ENCODE measurements around the gene PDXP. TPM values are rescaled to one million over a fixed set of nuclear protein-coding genes. Genes with fewer than 3 reads are reported as not detected.

PDXP gene
- total and polyA plus RNA-seq, 10 donors, result 9.3 to 26.6 (median 12.6) TPM

DNA sequence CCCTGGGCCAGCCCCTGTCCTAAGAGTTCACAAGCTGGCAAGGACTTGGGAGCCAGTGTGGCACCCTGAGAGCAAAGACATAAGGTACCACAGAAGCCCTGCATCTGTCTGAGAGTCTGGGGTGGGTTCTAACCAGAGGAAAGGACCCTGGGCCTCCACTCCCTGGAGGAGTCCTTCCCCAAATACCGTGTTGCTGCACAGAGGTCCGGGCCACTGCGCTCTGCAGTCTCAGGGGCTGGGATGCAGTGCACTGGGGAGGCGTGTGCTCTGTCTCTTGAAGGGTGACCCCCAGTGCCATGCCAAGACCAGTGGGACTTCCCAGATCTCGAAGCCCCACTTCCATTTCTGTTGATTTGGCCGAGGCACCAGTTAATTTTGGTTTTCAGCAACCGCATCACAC lies 23.4 kb upstream of the PDXP start:
- DNase-seq, result peak; percentile 73
- TF ChIP-seq, protein P1, sequence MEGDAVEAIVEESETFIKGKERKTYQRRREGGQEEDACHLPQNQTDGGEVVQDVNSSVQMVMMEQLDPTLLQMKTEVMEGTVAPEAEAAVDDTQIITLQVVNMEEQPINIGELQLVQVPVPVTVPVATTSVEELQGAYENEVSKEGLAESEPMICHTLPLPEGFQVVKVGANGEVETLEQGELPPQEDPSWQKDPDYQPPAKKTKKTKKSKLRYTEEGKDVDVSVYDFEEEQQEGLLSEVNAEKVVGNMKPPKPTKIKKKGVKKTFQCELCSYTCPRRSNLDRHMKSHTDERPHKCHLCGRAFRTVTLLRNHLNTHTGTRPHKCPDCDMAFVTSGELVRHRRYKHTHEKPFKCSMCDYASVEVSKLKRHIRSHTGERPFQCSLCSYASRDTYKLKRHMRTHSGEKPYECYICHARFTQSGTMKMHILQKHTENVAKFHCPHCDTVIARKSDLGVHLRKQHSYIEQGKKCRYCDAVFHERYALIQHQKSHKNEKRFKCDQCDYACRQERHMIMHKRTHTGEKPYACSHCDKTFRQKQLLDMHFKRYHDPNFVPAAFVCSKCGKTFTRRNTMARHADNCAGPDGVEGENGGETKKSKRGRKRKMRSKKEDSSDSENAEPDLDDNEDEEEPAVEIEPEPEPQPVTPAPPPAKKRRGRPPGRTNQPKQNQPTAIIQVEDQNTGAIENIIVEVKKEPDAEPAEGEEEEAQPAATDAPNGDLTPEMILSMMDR (IDR thresholded peaks at IDR 0.05 in 8 of 11, conservative IDR thresholded peaks at IDR 0.05 in 3 of 11), result no peak
- TF ChIP-seq POLR2AphosphoS5 (IDR thresholded peaks at IDR 0.05), result peak in 1 of 3 donors; percentile 20
- Histone ChIP-seq H3K27ac (peak overlapping the region; percentile 80 to 96 (median 90)), H3K4me1 (peaks cover 69 to 98% (median 90%) of the 10 kb centered on the region in 6 donors), H3K9me3 (no peaks in the 10 kb centered on the region), H3K27me3 (replicated peaks in 1 of 7) (peaks cover 0 to 8% (median 0%) of the 10 kb centered on the region in 7 donors), H3K4me3 (no peak overlapping the region), H3K36me3 (peaks cover 0 to 28% (median 17%) of the 10 kb centered on the region in 6 donors)
- intact Hi-C loops (cut with DNase I; ENCODE audit: low total_unique reads), result no loop called here
- 47 to 76% (median 68%) methylated on average over 3 to 7 of the region's 7 CpGs for WGBS, 5 donors

DNA sequence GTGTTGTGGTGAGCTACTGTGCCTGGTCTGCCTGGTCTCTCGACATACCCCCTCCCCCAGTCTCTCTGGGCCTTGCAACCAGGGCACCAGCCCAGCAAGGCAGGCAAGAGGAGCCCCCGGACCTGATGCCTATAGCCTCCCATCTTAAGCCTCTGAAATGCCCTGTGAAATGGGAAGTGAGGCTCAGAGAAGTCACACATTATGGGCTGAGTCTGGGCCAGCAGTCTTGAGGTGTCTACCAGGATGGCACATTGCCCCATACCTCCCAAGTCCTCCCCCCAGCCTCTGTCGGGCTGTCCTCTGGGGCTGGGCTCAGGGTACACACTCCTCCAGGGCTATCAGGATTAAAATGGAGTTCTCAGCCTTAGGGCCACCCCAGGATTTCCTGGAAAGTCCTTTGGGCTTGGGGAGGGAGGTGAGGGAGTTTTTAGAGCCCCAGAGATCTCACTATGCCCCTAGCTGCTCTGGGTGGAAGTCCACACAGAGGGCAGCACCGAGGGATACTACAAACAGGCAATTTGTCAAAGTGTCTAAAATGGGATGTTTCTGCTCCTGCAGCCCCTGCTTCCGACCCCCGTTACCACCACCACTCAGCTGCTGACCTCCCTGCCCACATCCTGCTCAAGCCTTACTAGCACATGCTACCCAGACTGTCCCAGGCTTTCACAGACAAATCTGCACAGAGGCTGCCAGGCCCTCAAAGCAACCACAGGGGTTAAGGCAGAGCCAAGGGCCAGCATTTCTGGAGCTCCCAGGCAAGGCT lies 22.2 kb upstream of the PDXP start:
- H3K27ac ChIP-seq, result peak overlapping the region; percentile 36 to 96 (median 90)
- H3K27me3 ChIP-seq (replicated peaks in 1 of 7), result peaks cover 0 to 8% (median 0%) of the 10 kb centered on the region in 7 donors
- H3K4me1 ChIP-seq, result peaks cover 69 to 100% (median 98%) of the 10 kb centered on the region in 6 donors
- H3K36me3 ChIP-seq, result peaks cover 0 to 21% (median 7%) of the 10 kb centered on the region in 6 donors
- DNase-seq, result peak; percentile 85
- peak overlapping the region in 1 of 8 donors; percentile 30 for H3K4me3 ChIP-seq
- intact Hi-C loops (cut with DNase I; ENCODE audit: low total_unique reads), result no loop called here
- no peaks in the 10 kb centered on the region for H3K9me3 ChIP-seq
- 18 to 35% (median 31%) methylated on average over 4 to 6 of the region's 6 CpGs for WGBS, 5 donors
- TF ChIP-seq POLR2A (IDR thresholded peaks at IDR 0.05) (peak in 1 of 3 donors; percentile 16), POLR2AphosphoS5 (IDR thresholded peaks at IDR 0.05) (peak; percentile 26 to 82 (median 69))
- TF ChIP-seq, protein P1 (IDR thresholded peaks at IDR 0.05 in 8 of 11, conservative IDR thresholded peaks at IDR 0.05 in 3 of 11), result peak in 10 of 11 experiments; percentile 19 to 60 (median 32)

DNA sequence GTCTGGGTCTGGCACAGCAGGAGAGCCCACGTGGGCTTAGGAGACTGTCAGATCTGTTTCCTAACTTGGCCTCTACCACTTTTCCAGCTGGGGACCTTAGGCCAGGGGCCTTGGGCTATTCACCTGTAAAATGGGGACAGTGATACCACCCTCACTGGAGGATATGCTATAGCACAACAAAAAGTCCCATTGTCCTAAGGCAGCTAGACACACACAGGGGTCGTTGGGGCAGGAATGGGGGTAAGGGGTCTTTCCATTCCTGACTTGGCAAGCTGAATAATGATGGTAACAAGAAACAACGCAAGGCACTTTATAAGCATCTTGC lies 21.6 kb upstream of the PDXP start:
- peak overlapping the region; percentile 36 to 96 (median 90) for H3K27ac ChIP-seq

More for the DNA sequence above, 21.6 kb upstream of the PDXP start:
- no peak for DNase-seq
- intact Hi-C loops (cut with DNase I; ENCODE audit: low total_unique reads), result no loop called here
- H3K36me3 ChIP-seq, result peaks cover 0 to 21% (median 7%) of the 10 kb centered on the region in 6 donors
- H3K4me1 ChIP-seq, result peaks cover 69 to 100% (median 98%) of the 10 kb centered on the region in 6 donors
- WGBS, 5 donors, result 45 to 50% (median 45%) methylated on average over 3 of the region's 3 CpGs
- H3K27me3 ChIP-seq (replicated peaks in 1 of 7), result peaks cover 0 to 8% (median 0%) of the 10 kb centered on the region in 7 donors
- no peaks in the 10 kb centered on the region for H3K9me3 ChIP-seq
- H3K4me3 ChIP-seq, result peak overlapping the region in 1 of 8 donors; percentile 30
- no peak for TF ChIP-seq POLR2AphosphoS5 (IDR thresholded peaks at IDR 0.05)
- TF ChIP-seq POLR2A (IDR thresholded peaks at IDR 0.05), result no peak
- TF ChIP-seq, protein P1 (IDR thresholded peaks at IDR 0.05 in 8 of 11, conservative IDR thresholded peaks at IDR 0.05 in 3 of 11), result no peak
